Measurements from ENCODE around the gene TTC39B.
"Not testable (repeated sequence)": the region's sequence is repeated elsewhere in the genome, so short reads cannot be mapped to it uniquely, and the experiment has no call there.

Gene TTC39B

GRCh38 chr9:15246243-15246642 is 60.8 kb downstream of the TTC39B start:
- H3K4me3 ChIP-seq (ENCODE audit: low read depth, low read length): no peak overlapping the region
- no peak for DNase-seq (ENCODE audit: low read depth)
- TF ChIP-seq, protein P1, sequence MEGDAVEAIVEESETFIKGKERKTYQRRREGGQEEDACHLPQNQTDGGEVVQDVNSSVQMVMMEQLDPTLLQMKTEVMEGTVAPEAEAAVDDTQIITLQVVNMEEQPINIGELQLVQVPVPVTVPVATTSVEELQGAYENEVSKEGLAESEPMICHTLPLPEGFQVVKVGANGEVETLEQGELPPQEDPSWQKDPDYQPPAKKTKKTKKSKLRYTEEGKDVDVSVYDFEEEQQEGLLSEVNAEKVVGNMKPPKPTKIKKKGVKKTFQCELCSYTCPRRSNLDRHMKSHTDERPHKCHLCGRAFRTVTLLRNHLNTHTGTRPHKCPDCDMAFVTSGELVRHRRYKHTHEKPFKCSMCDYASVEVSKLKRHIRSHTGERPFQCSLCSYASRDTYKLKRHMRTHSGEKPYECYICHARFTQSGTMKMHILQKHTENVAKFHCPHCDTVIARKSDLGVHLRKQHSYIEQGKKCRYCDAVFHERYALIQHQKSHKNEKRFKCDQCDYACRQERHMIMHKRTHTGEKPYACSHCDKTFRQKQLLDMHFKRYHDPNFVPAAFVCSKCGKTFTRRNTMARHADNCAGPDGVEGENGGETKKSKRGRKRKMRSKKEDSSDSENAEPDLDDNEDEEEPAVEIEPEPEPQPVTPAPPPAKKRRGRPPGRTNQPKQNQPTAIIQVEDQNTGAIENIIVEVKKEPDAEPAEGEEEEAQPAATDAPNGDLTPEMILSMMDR (IDR thresholded peaks at IDR 0.05; ENCODE audit: insufficient read depth, low read depth, low read length, missing control alignments): no peak

GRCh38 chr9:15244001-15244441 is 63.0 kb downstream of the TTC39B start:
- DNase-seq (ENCODE audit: low read depth): no peak
- no peak overlapping the region for H3K4me3 ChIP-seq (ENCODE audit: low read depth, low read length)
- TF ChIP-seq, protein P1 (IDR thresholded peaks at IDR 0.05; ENCODE audit: insufficient read depth, low read depth, low read length, missing control alignments): no peak

DNA sequence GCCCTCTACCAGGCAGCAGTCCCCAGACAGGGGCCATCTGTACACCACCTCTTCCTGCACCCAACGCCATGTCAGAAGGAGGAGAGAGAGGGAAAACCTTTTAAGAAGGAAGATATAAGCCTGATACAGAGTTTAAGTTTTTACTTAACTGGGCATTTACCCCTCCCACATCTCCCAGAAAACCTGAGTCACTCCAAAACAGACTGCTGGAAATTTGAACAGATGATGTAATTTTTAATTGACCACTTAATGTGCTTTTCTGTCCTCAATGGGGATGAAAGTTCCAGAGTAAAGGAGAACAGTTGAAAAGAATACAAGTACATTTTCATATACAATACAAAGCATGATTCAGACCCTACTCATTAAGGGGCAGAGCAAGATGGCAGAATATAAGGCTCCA is 63.9 kb downstream of the TTC39B start:
- TF ChIP-seq, protein P1 (IDR thresholded peaks at IDR 0.05; ENCODE audit: insufficient read depth, low read depth, low read length, missing control alignments): no peak
- no peak for DNase-seq (ENCODE audit: low read depth)
- H3K4me3 ChIP-seq (ENCODE audit: low read depth, low read length): no peak overlapping the region

- TF ChIP-seq, protein P1 (IDR thresholded peaks at IDR 0.05; ENCODE audit: insufficient read depth, low read depth, low read length, missing control alignments): no peak
- no peak for DNase-seq (ENCODE audit: low read depth)
- H3K4me3 ChIP-seq (ENCODE audit: low read depth, low read length): no peak overlapping the region
These were observed 66.1 kb downstream of the TTC39B start for GRCh38 chr9:15240927-15241326.

- no peak overlapping the region for H3K4me3 ChIP-seq (ENCODE audit: low read depth, low read length)
- DNase-seq (ENCODE audit: low read depth): no peak
- TF ChIP-seq, protein P1 (IDR thresholded peaks at IDR 0.05; ENCODE audit: insufficient read depth, low read depth, low read length, missing control alignments): no peak
These were observed 67.2 kb downstream of the TTC39B start for GRCh38 chr9:15239816-15240215.

DNA sequence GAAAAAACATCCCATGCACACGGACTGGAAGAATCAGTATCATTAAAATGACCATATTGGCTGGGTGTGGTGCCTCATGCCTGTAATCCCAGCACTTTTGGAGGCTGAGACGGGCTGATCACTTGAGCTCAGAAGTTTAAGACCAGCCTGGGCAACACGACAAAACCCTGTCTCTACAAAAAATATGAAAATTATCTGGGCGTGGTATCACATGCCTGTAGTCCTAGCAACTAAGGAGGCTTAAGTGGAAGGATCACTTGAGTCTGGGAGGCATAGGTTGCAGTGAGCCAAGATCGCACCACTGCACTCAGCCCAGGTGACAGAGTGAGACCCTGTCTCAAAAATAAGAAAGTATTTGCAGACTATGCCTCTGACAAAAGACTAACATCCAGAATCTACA is 68.4 kb downstream of the TTC39B start:
- DNase-seq (ENCODE audit: low read depth): no peak
- TF ChIP-seq, protein P1 (IDR thresholded peaks at IDR 0.05; ENCODE audit: insufficient read depth, low read depth, low read length, missing control alignments): no peak
- H3K4me3 ChIP-seq (ENCODE audit: low read depth, low read length): no peak overlapping the region

DNA sequence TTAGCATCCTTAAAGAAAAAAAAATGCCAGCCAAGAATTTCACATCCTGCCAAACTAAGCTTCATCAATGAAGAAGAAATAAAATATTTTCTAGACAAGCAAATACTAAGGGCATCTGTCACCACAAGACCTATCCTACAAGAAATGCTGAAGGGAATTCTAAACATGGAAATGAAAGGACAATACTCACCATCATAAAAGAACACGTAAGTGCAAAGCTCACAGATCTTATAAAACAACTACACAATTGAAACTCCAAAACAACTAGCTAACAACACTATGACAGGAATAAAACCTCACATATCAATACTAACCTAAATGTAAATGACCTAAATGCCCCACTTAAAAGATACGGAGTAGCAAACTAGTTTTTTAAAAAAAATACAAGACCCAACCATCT is 71.4 kb downstream of the TTC39B start:
- TF ChIP-seq, protein P1 (IDR thresholded peaks at IDR 0.05; ENCODE audit: insufficient read depth, low read depth, low read length, missing control alignments): no peak
- DNase-seq (ENCODE audit: low read depth): no peak
- H3K4me3 ChIP-seq (ENCODE audit: low read depth, low read length): no peak overlapping the region

DNA sequence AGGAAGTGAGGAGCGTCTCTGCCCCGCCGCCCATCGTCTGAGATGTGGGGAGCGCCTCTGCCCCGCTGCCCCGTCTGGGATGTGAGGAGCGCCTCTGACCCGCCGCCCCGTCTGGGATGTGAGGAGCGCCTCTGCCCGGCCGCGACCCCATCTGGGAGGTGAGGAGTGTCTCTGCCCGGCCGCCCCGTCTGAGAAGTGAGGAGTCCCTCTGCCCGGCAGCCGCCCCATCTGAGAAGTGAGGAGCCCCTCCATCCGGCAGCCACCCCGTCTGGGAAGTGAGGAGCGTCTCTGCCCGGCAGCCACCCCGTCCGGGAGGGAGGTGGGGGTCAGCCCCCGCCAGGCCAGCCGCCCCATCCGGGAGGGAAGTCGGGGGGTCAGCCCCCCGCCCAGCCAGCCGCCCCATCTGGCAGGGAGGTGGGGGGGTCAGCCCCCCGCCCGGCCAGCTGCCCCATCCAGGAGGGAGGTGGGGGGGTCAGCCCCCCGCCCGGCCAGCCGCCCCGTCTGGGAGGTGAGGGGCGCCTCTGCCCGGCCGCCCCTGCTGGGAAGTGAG is 73.0 kb downstream of the TTC39B start:
- DNase-seq (ENCODE audit: low read depth); H3K4me3 ChIP-seq (ENCODE audit: low read depth, low read length): not testable (repeated sequence)

DNA sequence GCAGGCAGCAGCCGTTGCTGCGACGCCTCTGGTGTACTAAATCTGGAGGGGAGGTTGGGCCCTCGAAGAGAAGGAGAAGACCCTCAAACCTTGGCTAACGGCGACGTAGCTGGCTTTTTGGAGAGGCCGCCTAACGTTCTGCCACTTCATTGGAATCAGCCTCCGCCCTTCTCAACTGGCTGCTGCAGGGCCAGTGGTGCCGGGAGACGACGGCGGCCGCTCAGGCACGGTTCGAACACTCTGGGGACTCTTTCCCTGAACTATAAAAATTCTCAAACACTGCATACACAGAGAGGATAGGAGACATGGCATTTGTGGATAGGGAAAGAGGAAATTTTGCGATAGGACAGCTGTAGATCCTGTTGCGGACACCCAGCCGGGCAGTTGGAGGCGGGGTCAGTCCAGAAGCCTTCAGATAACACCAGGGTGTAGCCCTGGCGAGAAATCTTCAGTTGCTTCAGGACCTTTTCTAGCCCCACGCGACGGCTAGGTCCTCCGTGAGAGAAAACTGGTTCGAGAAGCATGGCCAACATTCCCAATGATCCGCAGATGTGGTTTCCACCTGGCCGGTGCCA is 74.2 kb downstream of the TTC39B start:
- DNase-seq (ENCODE audit: low read depth); H3K4me3 ChIP-seq (ENCODE audit: low read depth, low read length): not testable (repeated sequence)
